ENCODE data around the gene RAB39B. TPM values are rescaled to one million over a fixed set of nuclear protein-coding genes. Genes with fewer than 3 reads are reported as not detected.
"Not testable (repeated sequence)": the region's sequence is repeated elsewhere in the genome, so short reads cannot be mapped to it uniquely, and the experiment has no call there.

RAB39B gene
- total and polyA plus RNA-seq, 2 donors (not counting 1 experiment from before 2014, with no cell fraction given), result 0.12 to 3.0 TPM

- H4K20me1 ChIP-seq (ENCODE audit: control insufficient read depth, extremely low read depth, insufficient read depth, low read length), result no peaks in the 10 kb centered on the region
- no peaks in the 10 kb centered on the region for H3K36me3 ChIP-seq (ENCODE audit: control insufficient read depth, insufficient read depth, low read length)
- H3K9me3 ChIP-seq (ENCODE audit: control insufficient read depth, insufficient read depth, low read depth, low read length), result no peaks in the 10 kb centered on the region
- no peak overlapping the region for H2AFZ ChIP-seq (ENCODE audit: low read length)
- no peak for DNase-seq (ENCODE audit: low read depth in 2 of 2)
- no peaks in the 10 kb centered on the region for H3K79me2 ChIP-seq (ENCODE audit: control insufficient read depth, insufficient read depth, low read length)
- no peak overlapping the region for H3K4me2 ChIP-seq (ENCODE audit: extremely low read depth, insufficient read depth, low read length)
- H3K4me1 ChIP-seq (ENCODE audit: control insufficient read depth, extremely low read depth, insufficient read depth, low read length), result no peaks in the 10 kb centered on the region
- H3K27ac ChIP-seq (ENCODE audit: insufficient read depth, low read length), result no peak overlapping the region
- no peak overlapping the region for H3K9ac ChIP-seq (ENCODE audit: insufficient read depth, low read length)
- no peaks in the 10 kb centered on the region for H3K27me3 ChIP-seq (ENCODE audit: control insufficient read depth, insufficient read depth, low read length)
- no peak overlapping the region for H3K4me3 ChIP-seq (replicated peaks in 1 of 4; ENCODE audit: control extremely low read depth in 1 of 4, insufficient read depth in 1 of 4, low read depth in 3 of 4, low read length in 4 of 4)
- no peak for TF ChIP-seq EZH2 (IDR thresholded peaks at IDR 0.05; ENCODE audit: low read length, missing control alignments)
- TF ChIP-seq CTCF (conservative IDR thresholded peaks at IDR 0.05 in 1 of 2, IDR thresholded peaks at IDR 0.05 in 1 of 2; ENCODE audit: low read depth in 1 of 2, low read length in 2 of 2), result no peak
These were observed 15.6 kb upstream of the RAB39B start for GRCh38 chrX:155279873-155280272.

- no peak overlapping the region for H3K9ac ChIP-seq (ENCODE audit: insufficient read depth, low read length)
- H3K9me3 ChIP-seq (ENCODE audit: control insufficient read depth, insufficient read depth, low read depth, low read length), result no peaks in the 10 kb centered on the region
- TF ChIP-seq CTCF (conservative IDR thresholded peaks at IDR 0.05 in 1 of 2, IDR thresholded peaks at IDR 0.05 in 1 of 2; ENCODE audit: low read depth in 1 of 2, low read length in 2 of 2), result no peak
- TF ChIP-seq EZH2 (IDR thresholded peaks at IDR 0.05; ENCODE audit: low read length, missing control alignments), result no peak
These were observed 6.7 kb upstream of the RAB39B start for GRCh38 chrX:155270969-155271368.

GRCh38 chrX:155267995-155268394 is 3.7 kb upstream of the RAB39B start:
- H3K9ac ChIP-seq (ENCODE audit: insufficient read depth, low read length); H3K4me1 ChIP-seq (ENCODE audit: control insufficient read depth, extremely low read depth, insufficient read depth, low read length); H3K4me3 ChIP-seq (replicated peaks in 1 of 4; ENCODE audit: control extremely low read depth in 1 of 4, insufficient read depth in 1 of 4, low read depth in 3 of 4, low read length in 4 of 4): not testable (repeated sequence)

More at GRCh38 chrX:155270969-155271368, 6.7 kb upstream of the RAB39B start:
- H3K4me3 ChIP-seq (replicated peaks in 1 of 4; ENCODE audit: control extremely low read depth in 1 of 4, insufficient read depth in 1 of 4, low read depth in 3 of 4, low read length in 4 of 4), result no peak overlapping the region
- no peaks in the 10 kb centered on the region for H3K79me2 ChIP-seq (ENCODE audit: control insufficient read depth, insufficient read depth, low read length)
- no peaks in the 10 kb centered on the region for H3K36me3 ChIP-seq (ENCODE audit: control insufficient read depth, insufficient read depth, low read length)
- no peaks in the 10 kb centered on the region for H4K20me1 ChIP-seq (ENCODE audit: control insufficient read depth, extremely low read depth, insufficient read depth, low read length)
- DNase-seq (ENCODE audit: low read depth in 2 of 2), result no peak
- H3K27ac ChIP-seq (ENCODE audit: insufficient read depth, low read length), result no peak overlapping the region
- H3K27me3 ChIP-seq (ENCODE audit: control insufficient read depth, insufficient read depth, low read length), result no peaks in the 10 kb centered on the region
- H3K4me2 ChIP-seq (ENCODE audit: extremely low read depth, insufficient read depth, low read length), result no peak overlapping the region
- no peak overlapping the region for H2AFZ ChIP-seq (ENCODE audit: low read length)
- H3K4me1 ChIP-seq (ENCODE audit: control insufficient read depth, extremely low read depth, insufficient read depth, low read length), result no peaks in the 10 kb centered on the region

More at GRCh38 chrX:155267995-155268394, 3.7 kb upstream of the RAB39B start:
- not testable (repeated sequence) for H3K27ac ChIP-seq (ENCODE audit: insufficient read depth, low read length); H4K20me1 ChIP-seq (ENCODE audit: control insufficient read depth, extremely low read depth, insufficient read depth, low read length); H3K36me3 ChIP-seq (ENCODE audit: control insufficient read depth, insufficient read depth, low read length); H3K27me3 ChIP-seq (ENCODE audit: control insufficient read depth, insufficient read depth, low read length); H3K79me2 ChIP-seq (ENCODE audit: control insufficient read depth, insufficient read depth, low read length); H2AFZ ChIP-seq (ENCODE audit: low read length); H3K9me3 ChIP-seq (ENCODE audit: control insufficient read depth, insufficient read depth, low read depth, low read length); H3K4me2 ChIP-seq (ENCODE audit: extremely low read depth, insufficient read depth, low read length); DNase-seq (ENCODE audit: low read depth in 2 of 2)
